GM15510 (cell line): ENCODE measurements around the gene STARD7.
A peak's percentile ranks its signal among the peaks of the same experiment; 100 is the strongest.

Experiments
- POLR2A ChIP-seq: IDR thresholded peaks from 3 replicates; pipeline ENCODE4 v1.6.1; 2011; ENCODE audit warnings: borderline replicate concordance; ENCODE audit not compliant: insufficient read length; ENCODE audit errors: extremely low read depth

The STARD7 gene, protein sequence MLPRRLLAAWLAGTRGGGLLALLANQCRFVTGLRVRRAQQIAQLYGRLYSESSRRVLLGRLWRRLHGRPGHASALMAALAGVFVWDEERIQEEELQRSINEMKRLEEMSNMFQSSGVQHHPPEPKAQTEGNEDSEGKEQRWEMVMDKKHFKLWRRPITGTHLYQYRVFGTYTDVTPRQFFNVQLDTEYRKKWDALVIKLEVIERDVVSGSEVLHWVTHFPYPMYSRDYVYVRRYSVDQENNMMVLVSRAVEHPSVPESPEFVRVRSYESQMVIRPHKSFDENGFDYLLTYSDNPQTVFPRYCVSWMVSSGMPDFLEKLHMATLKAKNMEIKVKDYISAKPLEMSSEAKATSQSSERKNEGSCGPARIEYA

DNA sequence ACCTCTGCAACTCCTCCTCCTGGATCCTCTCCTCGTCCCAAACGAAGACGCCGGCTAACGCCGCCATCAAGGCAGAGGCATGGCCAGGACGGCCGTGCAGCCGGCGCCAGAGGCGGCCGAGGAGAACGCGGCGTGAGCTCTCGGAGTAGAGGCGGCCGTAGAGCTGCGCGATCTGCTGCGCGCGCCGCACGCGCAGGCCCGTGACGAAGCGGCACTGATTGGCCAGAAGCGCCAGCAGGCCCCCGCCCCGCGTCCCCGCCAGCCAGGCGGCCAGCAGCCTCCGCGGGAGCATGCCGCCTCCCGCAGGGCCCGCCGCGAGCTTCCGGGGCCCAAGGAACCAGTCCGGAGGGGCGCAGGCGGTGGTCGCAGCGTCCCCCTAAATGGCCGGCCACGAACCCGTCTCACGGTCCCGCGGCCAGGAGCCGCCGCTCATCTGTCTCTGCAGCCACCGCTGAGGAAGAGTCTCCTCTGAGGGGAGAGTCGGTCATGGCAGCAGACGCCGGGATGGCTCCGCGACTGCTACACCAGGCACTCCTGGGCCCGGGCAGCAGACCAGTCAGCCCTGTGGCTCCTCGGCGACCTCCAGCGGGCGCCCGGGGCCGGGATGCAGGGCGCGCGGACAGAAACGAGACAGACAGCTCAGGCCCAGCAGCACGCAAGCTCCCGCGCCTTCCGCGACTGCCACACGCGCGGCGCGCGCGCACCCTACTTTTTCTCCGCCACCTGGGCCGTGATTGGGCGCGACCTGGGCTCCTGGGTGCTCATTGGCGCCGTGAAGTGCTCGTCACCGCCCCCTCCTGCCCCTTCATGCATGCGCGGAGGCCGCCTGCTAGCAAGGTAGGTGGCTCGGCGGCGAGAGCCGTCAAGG lies at the start of gene STARD7:
STARD7 (minus strand) TSS at position 685 of the 868 bp plus-strand sequence; CDS start at position 292, 393 bp downstream.
- peak; percentile 90 for TF ChIP-seq POLR2A

GRCh38 chr2:96256611-96257113 lies 48.0 kb upstream of the STARD7 start:
- TF ChIP-seq POLR2A: no peak

- no peak for TF ChIP-seq POLR2A
Measured at GRCh38 chr2:96254571-96254970, 45.9 kb upstream of the STARD7 start.

DNA sequence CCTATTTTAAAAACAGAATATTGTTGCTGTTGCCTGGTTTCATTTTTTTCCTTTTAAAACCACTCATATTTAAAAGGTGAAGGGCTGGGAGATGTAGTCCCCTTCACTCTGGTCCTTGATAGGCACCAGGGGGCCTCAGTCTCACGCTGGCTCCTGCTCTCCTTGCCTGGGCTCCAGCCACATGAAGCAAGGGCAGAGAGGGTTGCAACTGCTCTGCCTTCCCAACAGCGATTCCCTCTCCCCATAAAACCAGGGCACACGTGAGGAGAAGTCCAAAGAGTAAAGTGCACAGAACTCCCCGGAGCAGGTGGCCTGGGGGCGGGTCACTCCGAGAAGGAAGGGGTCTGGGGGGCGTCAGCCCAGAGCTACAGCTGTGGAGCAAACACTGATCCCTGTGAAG lies 44.4 kb upstream of the STARD7 start:
- no peak for TF ChIP-seq POLR2A

DNA sequence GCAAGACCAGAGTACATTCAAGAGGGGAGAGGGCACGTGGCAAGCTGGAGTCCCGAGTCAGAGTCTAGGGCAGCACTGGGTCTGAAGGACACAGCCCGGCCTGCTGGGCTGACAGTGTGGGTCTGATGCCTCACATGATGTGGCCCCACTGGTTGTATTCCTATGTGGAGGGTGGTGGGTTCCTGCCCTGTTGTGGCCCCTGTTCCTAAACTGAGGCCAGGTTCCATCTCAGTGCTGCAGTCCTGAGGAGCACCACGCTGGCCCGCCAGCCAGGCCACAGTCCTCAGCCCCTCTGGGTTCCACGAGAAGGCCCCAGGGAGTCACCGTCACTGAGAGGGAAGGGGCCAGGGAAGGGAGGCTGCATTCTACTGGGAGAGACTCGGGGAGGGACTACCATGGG lies 43.9 kb upstream of the STARD7 start:
- no peak for TF ChIP-seq POLR2A

DNA sequence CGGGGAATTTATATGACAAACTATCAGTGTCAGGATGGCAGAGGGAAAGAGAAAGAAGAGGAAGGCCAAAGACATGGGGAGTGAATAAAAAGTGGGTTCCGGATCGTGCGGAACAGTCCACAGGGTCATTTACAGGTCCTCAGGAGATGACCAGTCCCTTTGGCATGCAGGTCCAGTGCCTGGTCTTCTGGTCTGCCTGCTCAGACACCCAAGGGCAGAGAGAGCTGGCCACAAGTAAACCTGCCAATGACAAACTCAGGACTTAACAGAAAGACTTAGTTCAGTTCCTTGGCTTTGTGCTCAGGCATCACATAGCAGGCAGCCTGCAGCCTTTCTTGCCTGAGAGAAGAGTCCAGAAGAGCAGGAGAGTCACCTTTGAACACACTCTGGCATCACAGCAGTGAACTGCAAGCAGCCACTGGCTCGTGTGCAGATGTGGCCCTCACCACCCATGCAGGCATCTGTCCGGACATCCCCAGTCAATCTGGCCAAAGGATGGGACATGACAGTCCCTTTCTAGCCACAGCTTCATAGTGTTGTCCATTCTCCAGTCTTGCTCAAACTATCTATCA lies 43.2 kb upstream of the STARD7 start:
- TF ChIP-seq POLR2A: no peak

GRCh38 chr2:96250188-96250587 lies 41.6 kb upstream of the STARD7 start:
- no peak for TF ChIP-seq POLR2A

DNA sequence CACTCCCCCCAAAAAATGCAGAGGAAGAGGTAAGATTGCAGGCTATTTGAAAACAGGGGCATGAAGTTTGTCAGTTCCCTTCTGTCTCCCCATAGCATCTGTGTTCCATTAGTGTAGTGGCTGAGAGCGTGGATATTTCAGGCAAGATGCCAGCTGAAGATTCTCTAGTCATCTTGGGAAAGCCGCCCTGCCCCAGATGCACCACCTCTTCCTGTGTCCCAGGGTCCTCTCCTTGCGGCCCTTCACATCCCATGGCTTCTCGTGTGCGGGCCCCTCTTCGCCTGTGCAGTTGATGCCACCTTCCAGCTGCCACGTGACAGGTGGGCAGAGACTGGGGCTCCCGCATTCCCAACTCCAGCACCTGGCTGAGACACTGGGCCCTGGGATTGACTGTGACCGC lies 41.0 kb upstream of the STARD7 start:
- no peak for TF ChIP-seq POLR2A

DNA sequence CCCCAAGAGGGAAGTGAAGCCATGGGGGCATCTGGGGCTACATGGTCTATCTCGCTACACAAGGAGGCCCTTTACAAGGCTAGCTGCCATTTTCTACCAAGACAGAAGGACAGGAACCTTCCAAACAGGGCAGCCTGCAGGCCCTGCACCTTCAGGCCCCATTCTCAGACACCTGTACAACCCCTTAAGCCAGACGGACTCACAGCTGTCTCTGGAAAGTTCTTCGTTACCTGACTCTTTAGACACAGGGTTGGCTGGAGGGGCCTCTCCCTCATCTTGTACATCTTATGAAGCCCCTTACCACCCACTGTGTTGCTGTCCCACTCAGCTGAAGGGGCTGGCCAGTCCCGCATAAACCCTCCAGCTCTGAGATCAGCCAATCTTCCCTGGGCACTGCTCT lies 40.0 kb upstream of the STARD7 start:
- TF ChIP-seq POLR2A: no peak

- no peak for TF ChIP-seq POLR2A
Measured at GRCh38 chr2:96247896-96248295, 39.3 kb upstream of the STARD7 start.

- no peak for TF ChIP-seq POLR2A
Measured at GRCh38 chr2:96247009-96247408, 38.4 kb upstream of the STARD7 start.

DNA sequence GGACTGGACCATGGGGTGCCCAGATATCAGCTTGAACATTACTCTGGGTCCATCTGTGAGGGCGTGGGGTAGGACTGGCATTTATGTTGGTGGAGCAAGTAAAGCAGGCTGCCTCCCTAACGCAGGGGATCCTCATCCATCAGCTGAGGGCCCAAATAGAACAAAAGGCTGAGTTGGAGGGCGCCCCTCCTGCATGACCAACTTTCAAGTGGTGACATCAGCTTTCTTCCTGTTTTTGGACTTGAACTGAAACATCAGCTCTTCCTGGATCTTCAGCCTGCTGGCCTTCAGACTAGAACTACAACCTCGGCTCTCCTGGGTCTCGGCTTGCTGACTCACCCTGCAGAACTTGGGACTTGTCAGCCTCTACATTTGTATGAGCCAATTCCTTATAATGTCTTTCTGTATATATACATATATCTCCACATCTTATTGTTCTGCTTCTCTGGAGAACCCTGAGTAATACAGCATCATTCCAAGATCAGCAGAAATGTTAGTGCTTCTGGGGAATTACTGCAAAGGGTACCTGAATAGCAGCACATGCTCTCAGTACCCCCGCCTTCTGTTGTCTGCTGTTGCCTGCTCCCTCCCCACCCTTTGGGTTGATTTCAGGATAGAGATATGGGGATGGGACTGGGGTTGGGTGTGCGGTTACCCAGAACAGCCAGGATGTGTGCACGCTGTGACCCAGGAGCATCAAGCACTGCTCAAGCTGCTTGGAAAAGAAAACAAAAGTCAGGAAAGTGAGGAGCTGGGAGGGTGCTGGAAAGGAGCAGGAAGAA lies 37.2 kb upstream of the STARD7 start:
- TF ChIP-seq POLR2A: no peak

DNA sequence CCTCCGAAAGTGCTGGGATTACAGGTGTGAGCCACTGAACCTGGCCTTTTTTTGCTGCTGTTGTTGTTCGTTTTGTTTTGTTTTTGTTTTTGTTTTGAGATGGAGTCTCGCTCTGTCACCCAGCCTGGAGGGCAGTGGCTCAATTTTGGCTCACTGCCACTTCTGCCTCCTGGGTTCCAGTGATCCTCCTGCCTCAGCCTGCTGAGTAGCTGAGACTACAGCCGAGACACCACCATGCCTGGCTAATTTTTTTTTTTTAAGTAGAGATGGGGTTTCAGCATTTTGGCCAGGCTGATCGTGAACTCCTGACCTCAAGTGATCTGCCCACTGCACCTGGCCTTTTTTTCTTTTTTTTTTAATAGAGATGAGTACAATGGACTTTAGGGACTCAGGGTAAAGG lies 35.2 kb upstream of the STARD7 start:
- TF ChIP-seq POLR2A: no peak

- peak; percentile 30 for TF ChIP-seq POLR2A
Measured at GRCh38 chr2:96241900-96242611, 33.4 kb upstream of the STARD7 start.
